NCI-H524 (cell line): ENCODE measurements around the gene HIP1.
"Not testable (repeated sequence)": the region's sequence is repeated elsewhere in the genome, so short reads cannot be mapped to it uniquely, and the experiment has no call there.

Experiments
- DNase-seq, 2 experiments: peaks; one replicate each; lab custom pipeline; 2025; lab: John Stamatoyannopoulos, UW

HIP1 gene

GRCh38 chr7:75518842-75519241 is 219.9 kb downstream of the HIP1 start:
- not testable (repeated sequence) for DNase-seq

- DNase-seq: not testable (repeated sequence)
These were observed 229.7 kb downstream of the HIP1 start for GRCh38 chr7:75509033-75509432.

GRCh38 chr7:75492020-75492419 is 246.7 kb downstream of the HIP1 start, which contains the start of gene SPDYE5:
Gene SPDYE5, plus strand, starts transcription at chr7:75492320. Its CDS starts 1,728 bp downstream, at chr7:75494048.
- DNase-seq: not testable (repeated sequence)

GRCh38 chr7:75485979-75486643 is 252.6 kb downstream of the HIP1 start, which contains the start of gene POM121C:
Gene POM121C, minus strand, starts transcription at chr7:75486299. Its CDS starts 44,803 bp downstream, at chr7:75441496.
- peak; percentile 75 to 90 for DNase-seq

GRCh38 chr7:75485355-75485978 is 253.3 kb downstream of the HIP1 start:
- DNase-seq: peak in 1 of 2 experiments; percentile 5
